ENCODE data around the gene DOCK4. TPM values are rescaled to one million over a fixed set of nuclear protein-coding genes. Genes with fewer than 3 reads are reported as not detected.

Gene DOCK4
- total RNA-seq, 1 donor from 2014 or later, result 29.7 TPM

- DNase-seq, result no peak
These were observed 204.9 kb downstream of the DOCK4 start for GRCh38 chr7:112001091-112001826.

DNA sequence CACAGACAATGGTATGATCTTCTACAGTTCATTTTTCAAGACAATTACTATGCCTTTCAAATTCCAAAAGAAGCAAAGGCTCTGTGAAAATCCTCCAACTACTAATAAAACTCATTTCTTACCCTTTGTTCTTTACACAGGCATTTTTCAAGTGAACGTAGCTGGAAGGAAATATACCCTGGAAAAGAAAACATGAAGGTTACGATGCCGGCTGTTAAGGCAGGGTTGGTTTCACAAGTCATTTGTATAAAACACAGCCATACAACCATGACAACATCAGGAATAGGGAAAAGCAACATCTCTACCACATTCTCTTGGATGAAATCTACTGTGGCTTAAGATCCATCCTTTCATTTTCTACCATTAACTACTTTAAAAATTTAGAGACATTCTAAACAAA is 207.9 kb downstream of the DOCK4 start:
- DNase-seq, result no peak

DNA sequence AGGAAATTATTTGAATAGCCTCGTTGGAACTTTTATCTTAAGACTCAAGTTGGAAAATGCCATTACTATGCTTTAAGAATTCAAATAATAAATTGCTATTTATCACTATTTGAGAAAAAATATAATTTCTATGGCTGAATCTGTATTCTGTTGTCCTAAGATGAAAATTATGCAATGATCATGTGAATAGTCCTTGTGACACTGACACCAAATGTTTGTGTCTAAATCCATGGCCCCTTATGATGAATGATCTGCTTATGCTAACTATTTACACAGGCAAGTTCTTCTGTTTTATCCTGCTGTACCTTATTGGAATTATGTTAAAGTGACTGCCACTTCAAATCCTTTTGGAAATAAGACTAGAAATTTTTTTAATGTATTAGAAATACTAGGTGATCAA is 208.7 kb downstream of the DOCK4 start:
- no peak for DNase-seq

DNA sequence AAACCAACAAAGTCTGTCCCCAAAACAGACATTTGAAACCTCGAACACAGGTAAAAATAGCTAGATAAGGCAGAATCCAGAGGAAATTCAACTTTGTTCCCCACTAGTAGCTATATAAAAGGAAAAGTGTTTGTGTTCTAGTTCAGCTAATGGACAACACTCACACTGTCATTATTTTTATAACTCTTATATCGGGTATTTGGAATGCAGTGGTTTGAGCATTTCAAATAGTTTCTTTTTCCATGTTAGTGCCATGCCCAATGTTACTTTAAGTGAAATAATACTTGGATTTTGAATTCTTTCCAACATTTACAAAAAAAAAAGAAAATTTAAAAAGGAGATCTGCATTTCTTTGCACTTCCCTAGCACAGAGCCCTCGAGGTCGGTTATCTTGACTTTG is 213.6 kb downstream of the DOCK4 start:
- no peak for DNase-seq

GRCh38 chr7:111990643-111991042 is 215.6 kb downstream of the DOCK4 start:
- DNase-seq, result no peak

- DNase-seq, result no peak
These were observed 218.3 kb downstream of the DOCK4 start for GRCh38 chr7:111987886-111988285.

GRCh38 chr7:111987115-111987826 is 218.9 kb downstream of the DOCK4 start:
- DNase-seq, result no peak

- no peak for DNase-seq
These were observed 219.6 kb downstream of the DOCK4 start for GRCh38 chr7:111986601-111987000.

GRCh38 chr7:111985798-111986197 is 220.4 kb downstream of the DOCK4 start:
- DNase-seq, result no peak

DNA sequence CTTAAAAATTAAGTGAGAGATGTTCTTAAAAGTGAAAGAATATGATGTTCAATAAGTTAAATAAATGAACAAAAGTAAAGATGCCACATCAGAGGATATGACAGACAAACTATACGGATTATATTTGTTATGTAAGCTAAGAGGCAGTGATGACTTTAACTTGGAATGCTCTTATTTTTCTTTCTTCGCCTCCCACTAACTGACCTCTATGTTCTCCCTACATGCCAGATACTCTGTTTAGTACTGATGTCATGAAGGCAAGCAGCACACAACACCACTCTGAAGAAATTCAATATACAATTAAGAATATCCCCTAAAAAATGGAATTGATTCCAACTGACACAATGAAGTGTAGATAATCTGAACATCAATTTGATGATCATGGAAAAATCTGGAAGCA is 223.4 kb downstream of the DOCK4 start:
- no peak for DNase-seq

- no peak for DNase-seq
These were observed 224.1 kb downstream of the DOCK4 start for GRCh38 chr7:111982133-111982532.

- DNase-seq, result no peak
These were observed 225.5 kb downstream of the DOCK4 start for GRCh38 chr7:111980725-111981124.

- DNase-seq, result no peak
These were observed 230.9 kb downstream of the DOCK4 start for GRCh38 chr7:111975346-111975745.

- DNase-seq, result no peak
These were observed 245.2 kb downstream of the DOCK4 start for GRCh38 chr7:111960984-111961383.

DNA sequence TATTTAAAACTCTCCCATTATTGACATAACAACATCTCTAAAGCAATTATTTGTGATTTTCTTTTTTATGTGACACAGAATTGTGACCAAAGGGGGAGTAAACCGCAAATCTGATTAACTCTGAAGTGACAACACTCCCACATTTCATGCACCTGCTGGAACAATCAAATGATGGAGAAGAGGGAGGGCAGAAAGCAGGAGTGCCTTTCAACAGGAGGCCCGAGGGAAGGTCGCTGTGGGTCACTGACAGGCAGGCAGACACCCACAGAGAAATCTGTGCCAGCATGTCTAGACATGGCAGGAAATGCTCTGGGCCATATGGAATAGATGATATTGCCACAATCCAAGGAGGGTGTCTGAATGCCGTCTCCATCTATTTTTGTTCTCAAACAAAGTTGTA is 247.3 kb downstream of the DOCK4 start:
- no peak for DNase-seq

DNA sequence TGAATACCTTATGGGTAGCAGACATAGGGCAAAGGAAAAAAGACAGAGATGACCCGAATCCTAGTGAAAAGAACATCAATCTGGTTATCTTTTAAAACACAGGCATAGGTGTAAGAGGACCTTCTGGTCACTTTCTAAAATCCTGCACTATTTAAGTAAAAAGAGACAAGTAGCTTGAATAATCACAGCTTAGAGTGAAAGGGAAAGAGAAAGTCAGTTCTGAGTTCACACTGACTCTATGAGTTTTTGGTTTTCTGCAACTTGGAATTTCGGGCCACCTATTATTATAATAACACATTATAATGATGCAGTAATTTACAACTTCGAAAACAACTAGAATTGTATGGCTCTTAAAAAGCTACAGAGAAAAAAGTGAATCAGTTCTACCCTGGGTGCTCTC is 247.8 kb downstream of the DOCK4 start:
- no peak for DNase-seq

DNA sequence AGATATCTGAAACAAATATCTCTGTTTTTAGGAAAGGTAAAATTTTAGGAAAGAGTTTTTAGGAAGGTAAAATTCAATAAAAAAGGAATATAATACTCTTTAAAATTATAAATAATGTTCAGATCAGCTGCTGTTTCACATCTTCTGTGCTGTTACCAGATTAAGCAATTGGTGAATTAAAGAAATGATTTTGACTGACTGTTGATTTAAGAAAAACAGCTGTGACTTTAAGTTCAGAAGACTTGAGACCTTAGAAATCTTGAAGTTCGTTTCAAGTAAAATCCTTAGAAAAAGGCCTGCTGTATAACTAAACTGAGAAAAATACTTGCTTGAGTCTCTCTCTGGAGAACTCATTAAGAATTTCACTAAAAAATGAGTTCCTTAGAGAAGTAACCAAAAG is 250.6 kb downstream of the DOCK4 start:
- no peak for DNase-seq

- DNase-seq, result no peak
These were observed 251.5 kb downstream of the DOCK4 start for GRCh38 chr7:111954474-111955381.

- DNase-seq, result no peak
These were observed 252.1 kb downstream of the DOCK4 start for GRCh38 chr7:111954056-111954455.

DNA sequence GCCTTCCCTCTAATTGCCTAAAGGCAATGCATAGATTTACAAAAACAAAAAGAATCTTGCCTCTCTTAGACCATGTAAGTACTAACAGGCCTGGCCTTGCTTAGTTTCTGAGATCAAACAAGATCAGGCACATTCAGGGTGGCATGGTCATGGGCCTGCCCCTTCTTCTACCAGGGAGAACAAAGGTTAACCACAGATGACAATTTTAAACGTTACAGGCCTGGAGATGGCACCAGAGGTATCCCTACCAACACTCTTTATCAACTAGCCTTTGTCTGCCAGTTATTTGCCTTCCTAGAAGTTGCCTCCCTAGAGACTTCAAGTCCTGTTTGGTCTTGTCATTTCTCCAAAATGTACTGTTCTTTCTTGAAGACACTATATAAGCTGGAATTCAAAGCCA is 252.6 kb downstream of the DOCK4 start:
- no peak for DNase-seq

DNA sequence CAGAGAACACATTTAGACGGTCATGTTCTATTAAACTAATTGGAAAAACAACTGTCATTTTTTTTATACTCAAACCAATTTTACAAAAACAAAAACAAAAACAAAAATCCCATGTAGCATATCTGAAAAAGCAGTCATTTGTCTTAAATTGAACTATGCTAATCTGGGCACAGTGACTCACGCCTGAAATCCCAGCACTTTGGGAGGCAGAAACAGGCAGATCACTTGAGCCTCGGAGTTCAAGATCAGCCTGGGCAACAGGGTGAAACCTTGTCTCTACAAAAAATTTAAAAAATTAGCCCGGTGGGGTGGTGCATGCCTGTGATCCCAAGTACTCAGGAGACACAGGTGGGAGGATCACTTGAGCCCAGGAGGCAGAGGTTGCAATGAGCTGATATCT is 253.4 kb downstream of the DOCK4 start:
- no peak for DNase-seq

DNA sequence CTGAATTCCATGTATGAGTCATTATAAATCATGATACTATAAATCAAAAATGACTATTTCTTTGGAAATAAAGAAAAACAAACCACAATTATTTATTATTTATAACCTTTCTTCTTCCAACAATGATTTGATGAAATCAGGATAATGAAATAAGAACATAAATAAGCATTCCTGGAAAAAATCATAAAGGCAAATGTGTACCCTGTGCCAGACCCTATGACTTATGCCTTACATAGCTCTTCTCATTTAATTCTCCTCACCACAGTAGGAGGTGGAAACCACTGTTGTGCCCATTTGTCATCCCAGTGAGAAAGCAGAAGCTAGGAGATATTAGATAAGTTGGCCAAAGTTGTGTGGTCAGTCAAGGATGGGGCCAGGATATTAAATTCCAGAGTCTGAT is 255.1 kb downstream of the DOCK4 start:
- DNase-seq, result no peak
